Thoracic aorta endothelial cell (primary cell): ENCODE data around the gene ARHGEF6. TPM values are rescaled to one million over a fixed set of nuclear protein-coding genes. Genes with fewer than 3 reads are reported as not detected.

Experiments used
- small RNA-seq: library from RNA; depleted of rRNA; stranded (forward); fragments of <200 nt; gene quantifications from one replicate; pipeline ENCODE3, GENCODE V24; 2012
- total RNA-seq: library from RNA; depleted of rRNA; stranded (reverse); fragments of >200 nt; gene quantifications from 2 replicates; pipeline ENCODE4 v1.2.3, GENCODE V29; 2012

ARHGEF6 gene, protein sequence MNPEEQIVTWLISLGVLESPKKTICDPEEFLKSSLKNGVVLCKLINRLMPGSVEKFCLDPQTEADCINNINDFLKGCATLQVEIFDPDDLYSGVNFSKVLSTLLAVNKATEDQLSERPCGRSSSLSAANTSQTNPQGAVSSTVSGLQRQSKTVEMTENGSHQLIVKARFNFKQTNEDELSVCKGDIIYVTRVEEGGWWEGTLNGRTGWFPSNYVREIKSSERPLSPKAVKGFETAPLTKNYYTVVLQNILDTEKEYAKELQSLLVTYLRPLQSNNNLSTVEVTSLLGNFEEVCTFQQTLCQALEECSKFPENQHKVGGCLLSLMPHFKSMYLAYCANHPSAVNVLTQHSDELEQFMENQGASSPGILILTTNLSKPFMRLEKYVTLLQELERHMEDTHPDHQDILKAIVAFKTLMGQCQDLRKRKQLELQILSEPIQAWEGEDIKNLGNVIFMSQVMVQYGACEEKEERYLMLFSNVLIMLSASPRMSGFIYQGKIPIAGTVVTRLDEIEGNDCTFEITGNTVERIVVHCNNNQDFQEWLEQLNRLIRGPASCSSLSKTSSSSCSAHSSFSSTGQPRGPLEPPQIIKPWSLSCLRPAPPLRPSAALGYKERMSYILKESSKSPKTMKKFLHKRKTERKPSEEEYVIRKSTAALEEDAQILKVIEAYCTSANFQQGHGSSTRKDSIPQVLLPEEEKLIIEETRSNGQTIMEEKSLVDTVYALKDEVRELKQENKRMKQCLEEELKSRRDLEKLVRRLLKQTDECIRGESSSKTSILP
- 4.4 and 5.6 TPM in 2 replicates for total RNA-seq

GRCh38 chrX:136780763-136781162 lies at the start of gene ARHGEF6:
Gene ARHGEF6, minus strand, starts transcription at chrX:136780932. Its CDS starts 50 bp downstream, at chrX:136780882.

GRCh38 chrX:136647677-136648360 lies 132.9 kb downstream of the ARHGEF6 start, which contains the start of gene CD40LG:
Gene CD40LG, plus strand, starts transcription at chrX:136648158. Its CDS starts 91 bp downstream, at chrX:136648249.

Small RNA genes lying within 50 kb of the gene (small RNA-seq; reads per million reads assigned to genes)
- gene RF00019 (not detected), gene RNU6-972P (not detected)

Other genes starting within 250 kb of the ARHGEF6 start
- not detected in 2 replicates for gene VGLL1, start 248.7 kb downstream of the ARHGEF6 start, total RNA-seq
- gene CD40LG, start 132.8 kb downstream of the ARHGEF6 start, total RNA-seq, result not detected in 2 replicates
- gene RBMX, start 99.8 kb upstream of the ARHGEF6 start, total RNA-seq, result 367 and 414 TPM in 2 replicates